ENCODE data around the gene DDX23.

GRCh38 chr12:48882972-48883304, 31.0 kb upstream of the DDX23 start:
- no peak for TF ChIP-seq CTCF (IDR thresholded peaks at IDR 0.05)
- TF ChIP-seq POLR2AphosphoS5 (IDR thresholded peaks at IDR 0.05; ENCODE audit: low read depth, low read length): no peak
- TF ChIP-seq SMC3 (IDR thresholded peaks at IDR 0.05; ENCODE audit: low read depth, low read length): no peak
- TF ChIP-seq RAD21 (IDR thresholded peaks at IDR 0.05; ENCODE audit: low read length): no peak
- no peak for TF ChIP-seq JUND (IDR thresholded peaks at IDR 0.05)
- no peak for TF ChIP-seq EP300 (IDR thresholded peaks at IDR 0.05; ENCODE audit: borderline replicate concordance in 1 of 2, low read depth in 1 of 2, low read length in 1 of 2)
- no peak for TF ChIP-seq MAX (IDR thresholded peaks at IDR 0.05; ENCODE audit: low read depth)
- TF ChIP-seq TEAD4 (IDR thresholded peaks at IDR 0.05; ENCODE audit: borderline replicate concordance, insufficient read depth): no peak
- TF ChIP-seq EZH2phosphoT487 (IDR thresholded peaks at IDR 0.05; ENCODE audit: borderline replicate concordance, low read depth): no peak
- TF ChIP-seq PBX3 (IDR thresholded peaks at IDR 0.05): no peak
- TF ChIP-seq MEF2A (IDR thresholded peaks at IDR 0.05; ENCODE audit: borderline replicate concordance, low read depth): no peak
- no peak for TF ChIP-seq RFX5 (IDR thresholded peaks at IDR 0.05; ENCODE audit: low read length)
- TF ChIP-seq CHD2 (IDR thresholded peaks at IDR 0.05; ENCODE audit: low read length, partially characterized antibody): no peak
- no peak for TF ChIP-seq FOSL2 (IDR thresholded peaks at IDR 0.05; ENCODE audit: borderline replicate concordance, low read depth)

Data from SK-N-SH (cell line).